ENCODE data around the gene FBXW9.

The FBXW9 gene

GRCh38 chr19:12676928-12677327 lies 19.5 kb downstream of the FBXW9 start:
- DNase-seq (ENCODE audit: low read depth): no peak
- TF ChIP-seq CTCF (IDR thresholded peaks at IDR 0.05; ENCODE audit: low read depth, low read length, missing control alignments): no peak
- no peak overlapping the region for H3K4me3 ChIP-seq (ENCODE audit: low read depth, low read length)

GRCh38 chr19:12676384-12676792 lies 20.0 kb downstream of the FBXW9 start:
- no peak overlapping the region for H3K4me3 ChIP-seq (ENCODE audit: low read depth, low read length)
- TF ChIP-seq CTCF (IDR thresholded peaks at IDR 0.05; ENCODE audit: low read depth, low read length, missing control alignments): peak; percentile 96
- DNase-seq (ENCODE audit: low read depth): no peak

- TF ChIP-seq CTCF (IDR thresholded peaks at IDR 0.05; ENCODE audit: low read depth, low read length, missing control alignments): no peak
- H3K4me3 ChIP-seq (ENCODE audit: low read depth, low read length): no peak overlapping the region
- DNase-seq (ENCODE audit: low read depth): no peak
Observed at GRCh38 chr19:12675940-12676339, 20.5 kb downstream of the FBXW9 start.

- DNase-seq (ENCODE audit: low read depth): no peak
- no peak for TF ChIP-seq CTCF (IDR thresholded peaks at IDR 0.05; ENCODE audit: low read depth, low read length, missing control alignments)
- H3K4me3 ChIP-seq (ENCODE audit: low read depth, low read length): no peak overlapping the region
Observed at GRCh38 chr19:12675399-12675798, 21.0 kb downstream of the FBXW9 start.

- DNase-seq (ENCODE audit: low read depth): no peak
- no peak overlapping the region for H3K4me3 ChIP-seq (ENCODE audit: low read depth, low read length)
- no peak for TF ChIP-seq CTCF (IDR thresholded peaks at IDR 0.05; ENCODE audit: low read depth, low read length, missing control alignments)
Observed at GRCh38 chr19:12672744-12673143, 23.7 kb downstream of the FBXW9 start.

GRCh38 chr19:12670159-12670928 lies 26.1 kb downstream of the FBXW9 start:
- TF ChIP-seq CTCF (IDR thresholded peaks at IDR 0.05; ENCODE audit: low read depth, low read length, missing control alignments): no peak
- peak overlapping the region; percentile 79 for H3K4me3 ChIP-seq (ENCODE audit: low read depth, low read length)
- no peak for DNase-seq (ENCODE audit: low read depth)
